GM21786 (cell line): Measurements from ENCODE around the gene CLDND1.

Experiments
- ATAC-seq: cut with Tn5 transposase; IDR thresholded peaks from one replicate; pipeline ENCODE4 v1.9.1; 2021; ENCODE audit not compliant: unreplicated experiment

CLDND1 gene

DNA sequence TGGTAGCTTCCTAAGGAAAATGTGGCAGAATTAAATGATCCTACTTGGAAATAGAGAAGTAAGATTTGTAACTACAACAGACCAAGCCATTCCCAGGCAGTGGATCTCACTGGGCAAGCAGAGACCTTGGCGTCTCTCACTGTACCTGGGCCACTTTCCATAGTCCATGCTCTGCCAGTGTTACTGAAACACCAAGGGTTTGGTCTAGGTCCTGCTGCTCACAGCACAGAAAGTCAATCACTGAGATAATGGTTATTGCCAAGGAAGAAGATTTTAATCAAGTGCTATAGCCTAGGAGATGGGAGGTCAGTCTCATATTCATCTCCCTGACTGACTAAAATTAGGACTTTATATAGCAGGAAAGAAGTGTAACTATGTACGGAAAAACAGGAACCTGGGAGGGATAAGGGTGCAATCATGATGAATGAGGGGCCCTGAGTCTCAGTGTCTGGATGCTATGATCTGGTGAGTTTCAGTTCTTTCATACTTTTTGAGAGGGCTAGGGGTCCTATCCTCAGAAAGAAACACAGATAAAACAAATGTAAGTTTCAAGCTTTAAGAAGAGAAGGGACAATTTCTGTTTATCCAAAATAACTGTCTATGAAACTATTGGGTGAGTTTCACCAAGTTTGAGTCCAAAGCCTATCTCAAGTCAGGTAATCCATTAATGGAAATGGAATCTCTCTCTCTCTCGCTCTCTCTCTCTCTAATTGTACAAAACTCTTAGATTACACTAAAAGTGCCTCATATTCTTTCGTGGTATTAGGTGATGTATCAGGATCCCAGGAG lies 29.7 kb upstream of the CLDND1 start:
- ATAC-seq, result no peak

DNA sequence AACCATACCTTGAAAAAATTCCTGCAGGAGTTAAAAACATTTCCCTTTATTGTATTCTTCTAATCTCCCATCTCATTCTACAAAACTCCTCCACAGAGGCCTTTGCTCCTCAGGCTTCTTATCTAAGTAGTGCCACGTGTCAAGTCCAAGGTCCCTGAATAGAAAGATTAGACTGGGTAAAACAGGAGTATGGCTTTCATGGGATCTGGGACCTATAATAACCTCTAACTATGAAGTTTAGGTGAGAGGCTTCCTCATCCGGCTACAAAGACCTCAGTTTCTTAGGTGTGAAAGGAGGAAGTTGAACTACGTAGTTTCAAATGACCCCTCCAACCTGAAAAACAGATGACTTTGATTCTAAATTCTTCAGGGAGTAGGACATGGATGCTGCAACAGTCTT lies 29.1 kb upstream of the CLDND1 start:
- ATAC-seq, result no peak

DNA sequence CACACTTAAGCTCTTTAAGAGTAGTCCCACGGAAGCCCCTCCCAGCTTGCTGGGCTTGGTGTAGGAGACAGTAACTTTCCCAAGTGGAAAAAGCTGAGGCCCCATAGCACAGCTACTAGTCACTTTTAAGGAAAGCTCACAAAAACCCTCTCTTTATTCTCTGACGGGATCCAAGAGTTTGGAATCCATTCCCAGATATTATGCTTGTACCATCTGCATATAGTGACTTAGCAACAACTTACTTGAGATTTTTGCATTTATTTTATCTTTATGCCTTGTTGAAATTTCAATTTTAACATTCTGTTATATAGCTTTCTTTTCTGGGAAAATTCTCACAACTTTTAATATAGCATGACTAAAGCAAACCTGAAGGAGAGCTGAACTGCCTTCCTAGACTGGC lies 28.5 kb upstream of the CLDND1 start:
- ATAC-seq, result no peak

DNA sequence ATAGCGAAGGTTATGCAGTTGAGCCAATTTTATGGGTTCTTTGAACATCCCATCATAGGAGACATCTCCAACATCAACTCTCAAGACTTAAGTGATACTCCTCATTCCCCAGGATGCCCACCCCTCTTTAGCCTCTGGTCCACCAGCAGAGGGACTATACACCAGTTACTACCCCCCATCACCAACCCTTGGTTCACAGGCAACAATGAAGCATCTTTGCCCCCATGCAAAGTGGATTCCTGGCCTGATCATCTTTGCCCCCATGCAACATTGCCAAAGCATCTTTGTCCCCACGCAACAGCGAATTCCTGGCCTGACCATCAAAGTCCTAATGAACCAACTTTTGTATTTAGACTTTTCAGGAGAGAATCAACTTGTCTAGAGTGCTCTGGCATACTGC lies 28.1 kb upstream of the CLDND1 start:
- no peak for ATAC-seq

DNA sequence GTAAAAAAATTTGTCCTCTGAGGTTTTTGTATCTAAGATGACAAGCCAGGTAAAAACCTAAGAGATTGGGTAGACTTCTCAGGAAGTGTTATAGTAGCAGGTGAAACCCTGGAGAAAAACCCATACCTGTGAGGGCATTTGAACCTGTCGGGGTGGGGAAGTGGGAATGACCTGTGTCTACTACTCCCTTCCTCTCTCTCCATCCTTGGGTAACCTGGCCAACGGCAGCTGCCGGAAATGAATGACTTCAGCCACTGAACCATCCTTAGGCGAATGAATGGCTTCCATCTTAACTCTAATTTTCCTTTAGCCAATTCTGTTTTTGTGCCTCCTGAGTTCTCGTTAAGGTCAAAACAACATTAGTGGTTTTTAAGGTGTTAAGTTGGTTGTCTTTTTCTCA lies 25.8 kb upstream of the CLDND1 start:
- ATAC-seq, result no peak

DNA sequence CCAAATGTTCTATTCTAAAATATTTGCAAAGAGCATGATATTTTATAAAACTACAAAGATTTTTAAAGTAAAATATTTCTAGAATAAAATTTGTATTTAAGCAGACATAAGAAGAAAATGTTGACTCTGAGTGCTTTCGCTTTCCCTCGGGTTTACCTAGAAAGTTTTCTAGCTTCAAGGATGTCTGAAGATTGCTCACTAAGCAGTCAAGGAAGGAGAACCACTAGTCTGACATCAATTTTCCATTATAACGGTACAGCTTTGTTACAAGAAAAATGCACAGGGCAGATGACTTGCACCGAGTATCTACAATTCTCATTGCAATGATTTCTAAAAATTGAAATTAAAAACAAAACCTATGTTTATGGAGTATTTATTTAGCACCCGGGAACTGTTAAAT lies 23.2 kb upstream of the CLDND1 start:
- peak; percentile 45 for ATAC-seq

DNA sequence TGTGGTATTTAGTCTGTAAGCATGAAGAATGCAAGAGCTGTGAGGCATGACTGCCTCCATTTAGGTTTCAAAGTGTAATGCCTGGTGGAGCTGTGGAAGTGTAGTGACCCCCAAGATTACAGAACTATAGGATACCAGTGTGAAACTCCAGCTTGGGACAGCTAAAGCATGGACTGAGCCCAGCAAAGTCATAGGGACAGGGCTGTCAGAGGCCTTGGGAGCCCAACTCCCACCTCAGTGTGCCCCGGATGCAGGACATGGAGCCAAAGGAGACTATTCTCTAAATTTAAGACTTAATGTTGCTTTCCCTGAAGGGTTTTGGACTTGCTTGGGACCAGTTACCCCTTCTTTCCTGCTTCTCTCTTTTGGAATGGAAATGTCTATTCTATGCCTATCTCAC lies 19.9 kb upstream of the CLDND1 start:
- ATAC-seq, result no peak

DNA sequence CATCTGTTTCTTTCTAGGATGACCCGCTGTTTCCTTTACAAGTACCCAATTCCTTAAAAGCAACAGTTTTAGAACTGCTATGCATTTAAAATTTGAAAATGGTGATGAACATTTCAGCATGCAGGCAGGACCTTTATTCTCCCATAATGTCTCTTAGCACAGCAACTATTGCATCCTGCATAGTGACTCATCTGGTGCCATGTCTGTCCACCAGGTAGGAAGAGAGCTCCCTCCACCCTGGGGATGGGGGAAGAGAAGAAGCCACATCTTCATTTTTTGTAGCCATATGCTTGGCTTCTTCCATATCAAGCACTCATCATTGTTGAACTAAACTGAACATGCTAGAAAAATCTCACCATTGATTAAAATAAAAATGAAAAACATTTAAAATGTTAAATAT lies 19.0 kb upstream of the CLDND1 start:
- no peak for ATAC-seq

DNA sequence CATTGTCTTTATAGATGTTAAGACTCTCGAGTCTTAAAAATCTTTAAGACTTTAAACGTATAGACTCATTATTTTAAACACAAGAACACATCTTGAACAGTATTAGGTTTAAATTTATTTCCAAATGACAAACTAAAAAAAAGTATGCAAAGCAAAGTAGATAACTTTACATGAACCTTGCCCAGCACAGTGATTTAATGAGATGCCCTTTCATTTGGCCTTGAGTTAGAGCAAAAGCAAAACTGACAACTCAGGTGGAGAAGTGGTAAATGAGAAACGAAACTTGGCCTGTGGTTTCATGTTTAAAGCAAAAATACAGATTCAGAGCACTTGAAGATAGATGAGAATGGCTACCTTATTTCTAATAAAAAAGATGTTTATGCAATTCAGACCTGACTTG lies 17.6 kb upstream of the CLDND1 start:
- ATAC-seq, result peak; percentile 47

DNA sequence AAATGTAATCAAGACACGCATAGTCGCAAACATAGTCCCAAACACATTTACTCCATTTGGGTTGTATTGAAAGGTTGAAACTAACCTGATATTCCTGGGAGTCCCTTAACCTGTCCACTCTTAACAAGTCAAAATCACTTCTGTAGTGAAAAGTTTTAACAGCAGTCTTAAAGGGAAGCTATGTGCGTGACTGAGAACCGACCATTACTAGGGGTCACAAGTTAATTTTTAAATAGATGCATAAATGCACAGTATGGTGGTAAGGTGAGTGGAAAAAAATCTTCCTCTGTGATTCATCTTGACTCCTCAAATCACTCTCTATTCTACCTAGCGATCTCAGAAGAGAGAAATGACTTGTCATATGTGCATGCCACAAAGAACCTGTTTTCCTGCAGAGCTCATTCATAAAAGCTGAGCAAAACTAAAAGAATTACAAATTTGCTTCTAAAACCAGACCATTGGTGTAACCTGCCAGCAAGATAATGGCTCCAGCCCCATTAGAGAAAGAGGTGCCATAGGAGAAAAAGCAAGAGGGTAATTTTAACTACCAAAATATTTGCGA lies 13.8 kb upstream of the CLDND1 start:
- peak; percentile 74 for ATAC-seq

DNA sequence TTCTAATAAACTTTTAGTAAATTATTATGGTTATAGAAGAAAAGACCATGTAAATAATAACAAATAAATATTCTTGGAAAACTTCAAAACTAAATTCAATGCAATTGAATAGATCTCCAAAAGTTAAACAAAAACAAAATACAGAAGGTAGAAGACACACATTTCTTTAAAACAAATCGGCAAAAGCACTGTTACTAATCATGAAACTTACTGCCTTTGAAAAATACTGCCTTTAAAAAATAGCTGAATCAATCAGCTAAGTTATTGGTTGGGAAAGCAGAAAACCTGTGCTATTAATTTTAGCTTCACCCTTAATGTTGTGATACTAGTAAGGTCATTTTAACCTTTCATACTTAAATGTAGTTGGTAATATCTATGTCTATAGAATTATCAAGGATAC lies 12.0 kb upstream of the CLDND1 start:
- ATAC-seq, result no peak

DNA sequence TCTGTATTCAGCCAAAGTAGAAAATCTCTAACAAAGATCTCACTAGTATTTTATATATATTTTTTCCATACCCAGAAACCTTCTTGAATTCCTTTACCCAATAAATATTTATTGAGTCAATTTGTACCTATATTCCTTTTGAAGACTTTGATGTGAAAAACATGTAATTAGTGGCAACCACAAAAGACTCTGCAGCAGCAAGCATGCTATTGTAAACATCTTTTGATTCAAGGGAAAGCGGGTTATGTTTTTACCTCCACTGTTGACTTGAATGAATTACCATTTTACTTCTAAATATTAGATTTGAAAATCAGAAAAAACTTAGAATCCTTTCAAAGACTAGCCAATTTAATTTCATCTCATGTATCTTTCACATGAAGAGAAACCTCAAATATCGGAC lies 11.5 kb upstream of the CLDND1 start:
- ATAC-seq, result no peak

DNA sequence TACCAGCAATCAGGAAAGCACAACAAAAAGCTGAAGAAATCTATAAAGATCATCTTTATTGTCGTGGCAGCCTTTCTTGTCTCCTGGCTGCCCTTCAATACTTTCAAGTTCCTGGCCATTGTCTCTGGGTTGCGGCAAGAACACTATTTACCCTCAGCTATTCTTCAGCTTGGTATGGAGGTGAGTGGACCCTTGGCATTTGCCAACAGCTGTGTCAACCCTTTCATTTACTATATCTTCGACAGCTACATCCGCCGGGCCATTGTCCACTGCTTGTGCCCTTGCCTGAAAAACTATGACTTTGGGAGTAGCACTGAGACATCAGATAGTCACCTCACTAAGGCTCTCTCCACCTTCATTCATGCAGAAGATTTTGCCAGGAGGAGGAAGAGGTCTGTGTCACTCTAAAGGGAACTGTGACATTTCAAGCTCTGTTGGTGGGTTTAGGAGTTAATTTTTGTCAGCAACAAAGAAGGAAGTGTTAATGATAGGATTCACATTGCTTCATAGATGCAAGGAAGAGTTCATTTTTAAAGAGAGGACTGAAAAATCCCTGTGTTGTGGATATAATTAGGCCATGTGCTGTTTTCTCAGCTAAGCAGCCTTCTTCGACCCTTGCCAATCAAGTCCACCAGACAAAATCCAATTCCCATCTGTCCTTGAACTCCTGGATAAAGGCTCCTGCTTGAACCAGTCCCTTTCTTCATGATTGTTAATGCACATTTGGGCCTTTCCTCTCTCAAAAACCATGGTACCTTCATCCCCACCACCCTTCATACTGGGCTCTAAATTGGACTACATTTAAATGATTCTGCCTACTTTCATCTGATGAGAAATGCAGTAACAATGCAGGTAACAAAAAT lies 10.2 kb upstream of the CLDND1 start:
- no peak for ATAC-seq

DNA sequence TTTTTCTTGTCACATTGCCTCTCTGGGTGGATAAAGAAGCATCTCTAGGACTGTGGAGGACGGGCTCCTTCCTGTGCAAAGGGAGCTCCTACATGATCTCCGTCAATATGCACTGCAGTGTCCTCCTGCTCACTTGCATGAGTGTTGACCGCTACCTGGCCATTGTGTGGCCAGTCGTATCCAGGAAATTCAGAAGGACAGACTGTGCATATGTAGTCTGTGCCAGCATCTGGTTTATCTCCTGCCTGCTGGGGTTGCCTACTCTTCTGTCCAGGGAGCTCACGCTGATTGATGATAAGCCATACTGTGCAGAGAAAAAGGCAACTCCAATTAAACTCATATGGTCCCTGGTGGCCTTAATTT lies 9.6 kb upstream of the CLDND1 start:
- no peak for ATAC-seq

DNA sequence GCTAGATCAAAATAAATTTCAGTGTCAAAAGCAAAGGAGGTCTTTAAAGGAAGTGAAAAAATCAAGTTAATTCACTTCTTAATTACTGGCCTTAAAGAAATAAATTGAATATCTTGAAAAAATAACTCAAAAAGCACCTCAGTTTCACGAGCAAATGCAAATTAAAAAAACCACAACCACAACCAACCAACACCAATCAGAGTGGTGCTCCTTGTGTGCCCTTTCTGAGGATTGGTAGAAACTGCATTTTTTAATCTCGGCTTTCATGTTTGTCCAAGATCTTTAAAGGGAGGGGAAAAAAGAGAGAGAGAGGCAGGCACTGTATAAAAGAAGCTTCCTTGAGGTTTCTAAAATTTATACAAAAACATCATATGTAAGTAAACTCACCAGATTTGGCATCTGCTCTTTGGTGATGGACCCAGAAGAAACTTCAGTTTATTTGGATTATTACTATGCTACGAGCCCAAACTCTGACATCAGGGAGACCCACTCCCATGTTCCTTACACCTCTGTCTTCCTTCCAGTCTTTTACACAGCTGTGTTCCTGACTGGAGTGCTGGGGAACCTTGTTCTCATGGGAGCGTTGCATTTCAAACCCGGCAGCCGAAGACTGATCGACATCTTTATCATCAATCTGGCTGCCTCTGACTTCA lies 9.0 kb upstream of the CLDND1 start, which contains the start of gene GPR15:
Gene GPR15, plus strand, starts transcription at position 357 of the 653 bp plus-strand sequence. Its CDS starts 56 bp downstream, at position 413.
- peak; percentile 29 for ATAC-seq

DNA sequence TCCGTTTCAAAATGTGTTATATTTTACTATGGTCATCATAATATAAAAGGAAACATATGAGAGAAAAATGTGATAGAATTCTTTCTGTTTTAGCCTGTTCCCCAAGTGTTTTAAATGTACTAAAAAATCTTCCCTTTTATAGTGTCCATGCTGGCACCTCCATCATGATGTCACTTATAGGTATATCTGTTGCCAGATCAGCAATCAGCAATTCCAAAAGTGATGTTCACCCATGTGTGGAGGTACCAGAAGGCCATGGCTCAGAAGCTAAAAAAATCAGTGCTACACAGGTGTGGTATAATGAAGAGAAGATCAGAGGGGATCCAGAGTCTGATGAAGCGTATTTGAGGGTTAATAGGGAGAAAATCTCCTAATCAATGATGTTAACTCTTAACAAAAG lies 8.0 kb upstream of the CLDND1 start:
- ATAC-seq, result peak; percentile 24

DNA sequence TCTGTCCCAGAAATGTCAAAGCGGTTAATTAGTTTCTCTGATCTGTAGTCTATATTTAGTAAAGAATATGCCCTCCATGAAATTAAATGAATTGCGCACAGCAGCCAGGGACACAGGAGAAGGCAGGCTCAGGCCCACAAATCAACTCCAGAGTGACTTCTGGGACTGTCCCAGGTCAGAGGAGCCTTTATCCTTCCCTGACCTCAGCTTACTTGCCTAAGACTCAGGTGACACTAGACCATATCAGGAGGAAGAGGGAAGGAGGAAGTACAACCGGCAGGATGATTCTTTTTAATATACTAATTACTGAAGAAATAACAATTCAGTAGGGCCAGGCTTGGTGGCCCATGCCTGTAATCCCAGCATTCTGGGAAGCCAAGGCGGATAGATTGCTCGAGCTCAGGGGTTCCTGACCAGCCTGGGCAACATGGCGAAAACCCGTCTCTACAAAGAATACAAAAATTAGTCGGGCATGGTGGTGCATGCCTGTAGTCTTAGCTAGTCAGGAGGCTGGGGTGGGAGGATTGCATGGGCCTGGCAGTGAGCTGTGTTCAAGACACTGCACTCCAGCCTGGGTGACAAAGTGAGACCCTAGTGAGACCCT lies 7.3 kb upstream of the CLDND1 start:
- ATAC-seq, result no peak

DNA sequence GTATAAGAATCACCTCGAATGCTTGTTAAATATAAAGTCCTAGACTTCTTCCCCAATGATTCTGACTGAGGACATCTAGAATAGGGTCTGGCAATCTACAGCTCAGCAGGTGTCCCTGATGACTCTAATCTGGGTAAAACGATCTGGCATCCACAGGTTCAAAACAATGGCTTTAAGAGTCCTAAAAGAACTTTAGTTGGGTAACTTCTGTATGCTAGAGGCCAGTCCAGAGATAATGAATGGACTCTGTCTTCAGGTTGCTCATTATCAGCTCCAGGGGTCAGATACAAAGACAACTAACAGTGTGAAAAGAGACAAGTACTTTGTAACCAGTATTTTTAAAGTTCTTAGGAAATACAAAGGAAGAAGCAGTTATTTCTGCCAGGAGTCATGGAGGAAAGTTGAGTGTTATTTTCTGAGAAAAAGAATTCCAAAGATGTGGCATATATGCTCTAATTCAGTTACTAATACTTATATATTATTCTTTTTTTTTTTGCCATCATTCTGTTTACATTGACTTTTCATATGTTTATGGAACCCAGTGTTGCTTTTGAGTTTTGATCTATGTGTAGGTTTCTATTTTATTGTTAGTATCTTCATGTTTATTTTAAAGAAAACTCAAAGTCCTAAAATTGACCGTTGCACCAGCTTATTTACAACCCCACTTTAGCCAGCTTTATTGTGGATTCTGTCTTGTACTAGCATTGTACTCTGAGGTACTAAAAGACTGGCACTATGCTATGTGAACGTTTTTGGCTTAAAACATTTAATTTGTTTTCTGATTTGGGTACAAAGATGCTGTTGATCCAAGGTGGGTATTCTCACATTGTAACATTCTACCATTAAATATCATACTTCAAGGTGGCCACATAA lies 6.0 kb upstream of the CLDND1 start:
- ATAC-seq, result no peak

DNA sequence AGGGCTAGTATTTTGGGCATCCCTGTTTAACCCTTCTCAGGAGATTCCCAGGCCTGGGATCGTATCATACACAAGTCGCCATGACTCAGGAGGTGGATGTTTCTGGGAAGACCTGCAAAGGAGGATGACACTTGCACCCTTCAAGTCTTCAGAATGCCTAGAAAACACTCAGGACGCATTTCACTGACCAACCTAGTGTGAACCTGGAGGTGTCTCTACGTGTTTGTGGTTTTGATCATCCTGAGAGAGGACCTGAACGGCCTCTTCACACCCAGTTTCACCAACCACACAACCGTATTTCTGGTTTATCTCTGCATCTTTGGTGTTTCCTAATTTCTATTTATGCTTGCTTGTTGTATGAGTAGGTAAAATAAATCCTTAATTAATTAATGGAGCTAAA lies 2.8 kb upstream of the CLDND1 start:
- ATAC-seq, result no peak

DNA sequence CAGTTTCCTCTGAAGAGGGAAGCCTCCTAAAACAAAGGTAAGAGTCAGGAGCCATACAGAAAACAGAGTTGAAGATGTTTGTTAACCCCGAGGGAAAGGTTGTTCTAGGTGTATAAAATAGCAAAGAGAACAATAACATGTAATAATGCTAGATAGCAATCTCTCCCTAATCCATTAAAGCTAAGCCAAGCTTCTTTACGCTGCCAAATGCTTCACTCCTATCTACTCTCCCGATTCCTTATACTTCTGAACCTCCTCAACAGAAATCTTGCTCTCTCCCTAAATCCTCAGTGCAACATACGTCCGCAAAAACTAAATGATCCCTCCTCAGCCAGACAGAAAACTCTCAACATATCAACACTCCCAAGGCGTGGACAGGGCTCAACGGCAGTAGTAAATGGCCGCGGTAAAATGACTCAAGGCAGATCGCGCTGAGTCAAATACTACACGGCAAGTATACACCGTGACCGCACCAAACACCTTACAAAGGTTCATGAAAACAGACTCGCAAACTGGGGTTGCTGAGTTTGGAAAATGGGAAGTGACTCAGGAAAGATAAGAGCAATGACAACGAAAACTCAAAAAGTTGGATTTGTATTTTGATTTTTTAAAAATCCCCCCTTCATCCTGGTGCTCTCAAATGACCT lies 682 bp downstream of the CLDND1 start:
- ATAC-seq, result peak; percentile 32
